RWPE2 (cell line): ENCODE results near the gene NDFIP2.
A peak's percentile ranks its signal among the peaks of the same experiment; 100 is the strongest.
"Not testable (repeated sequence)": the region's sequence is repeated elsewhere in the genome, so short reads cannot be mapped to it uniquely, and the experiment has no call there.

ENCODE experiments used
- ATAC-seq: fragments of 200-7000 bp; cut with Tn5 transposase; 3 replicates; pipeline ENCODE4 v1.9.1; 2021; ENCODE audit warnings: low read depth
- DNase-seq: peaks from one replicate; pipeline ENCODE4 v3.0.0-alpha.2; 2020; ENCODE audit warnings: low spot score
- H3K27ac ChIP-seq: fragments of 450-650 bp; 2 replicates; pipeline ENCODE4 v1.5.1; 2017; ENCODE audit warnings: mild to moderate bottlenecking; ENCODE audit not compliant: poor library complexity, severe bottlenecking
- H3K27me3 ChIP-seq: fragments of 250-450 bp; sonication (Bioruptor Pico); 2 replicates; pipeline ENCODE4 v1.5.1; 2021; ENCODE audit warnings: mild to moderate bottlenecking, moderate library complexity; ENCODE audit not compliant: insufficient read depth, poor library complexity, severe bottlenecking
- H3K36me3 ChIP-seq: fragments of 250-450 bp; sonication (Bioruptor Pico); 2 replicates; pipeline ENCODE4 v1.5.1; 2020; ENCODE audit warnings: low read depth, mild to moderate bottlenecking, moderate library complexity
- H3K4me1 ChIP-seq: fragments of 250-450 bp; sonication (Bioruptor Pico); 2 replicates; pipeline ENCODE4 v1.5.1; 2021; ENCODE audit warnings: mild to moderate bottlenecking, moderate library complexity; ENCODE audit not compliant: insufficient read depth, poor library complexity, severe bottlenecking
- H3K4me3 ChIP-seq: fragments of 250-450 bp; sonication (Bioruptor Pico); 2 replicates; pipeline ENCODE4 v1.5.1; 2021; ENCODE audit warnings: mild to moderate bottlenecking, moderate library complexity; ENCODE audit not compliant: severe bottlenecking
- H3K9me3 ChIP-seq: fragments of 250-450 bp; sonication (Bioruptor Pico); 2 replicates; pipeline ENCODE4 v1.5.1; 2021; ENCODE audit warnings: mild to moderate bottlenecking, moderate library complexity; ENCODE audit not compliant: severe bottlenecking
- CTCF ChIP-seq: fragments of 450-650 bp; IDR thresholded peaks from one replicate; pipeline ENCODE4 v1.5.1; 2017; ENCODE audit warnings: mild to moderate bottlenecking, moderate library complexity; ENCODE audit not compliant: poor library complexity, severe bottlenecking

NDFIP2 gene

GRCh38 chr13:79593641-79594275 is 112.8 kb downstream of the NDFIP2 start:
- DNase-seq (no peak), ATAC-seq (peak; percentile 37; the same call in 1 of the 3 replicates)
- H3K4me3 ChIP-seq = no peak overlapping the region
- H3K27ac ChIP-seq = no peak overlapping the region
- H3K9me3 ChIP-seq = no peaks in the 10 kb centered on the region
- H3K36me3 ChIP-seq = no peaks in the 10 kb centered on the region
- peaks cover 19% of the 10 kb centered on the region for H3K4me1 ChIP-seq
- H3K27me3 ChIP-seq = no peaks in the 10 kb centered on the region
- no peak for TF ChIP-seq CTCF

GRCh38 chr13:79600146-79600545 is 119.2 kb downstream of the NDFIP2 start:
- not testable (repeated sequence) for H3K27ac ChIP-seq, H3K4me1 ChIP-seq, H3K36me3 ChIP-seq, H3K4me3 ChIP-seq, DNase-seq, ATAC-seq, H3K9me3 ChIP-seq, H3K27me3 ChIP-seq

GRCh38 chr13:79602936-79603335 is 122.0 kb downstream of the NDFIP2 start:
- Histone ChIP-seq H3K27ac (no peak overlapping the region), H3K27me3 (no peaks in the 10 kb centered on the region), H3K9me3 (no peaks in the 10 kb centered on the region), H3K4me3 (no peak overlapping the region), H3K4me1 (peaks cover 10% of the 10 kb centered on the region), H3K36me3 (no peaks in the 10 kb centered on the region)
- ATAC-seq (no peak), DNase-seq (no peak)
- TF ChIP-seq CTCF = no peak

- Histone ChIP-seq H3K9me3 (no peaks in the 10 kb centered on the region), H3K27ac (peak overlapping the region; percentile 59), H3K36me3 (no peaks in the 10 kb centered on the region), H3K4me3 (no peak overlapping the region), H3K27me3 (no peaks in the 10 kb centered on the region), H3K4me1 (peaks cover 10% of the 10 kb centered on the region)
- no peak for DNase-seq
- TF ChIP-seq CTCF = no peak
- peak; percentile 76; the same call in 2 of the 3 replicates for ATAC-seq
Measured at GRCh38 chr13:79604752-79605151, 123.8 kb downstream of the NDFIP2 start.
